Activated CD4-positive, CD25-positive, alpha-beta regulatory T cell treated with anti-CD3 and anti-CD28 coated beads, Interleukin-2, amount 50 U/mL, for 24 hours (primary cell): Measurements from ENCODE around the gene FAM149A.
A peak's percentile ranks its signal among the peaks of the same experiment; 100 is the strongest.

ENCODE experiments used
- ATAC-seq, 2 donors: fragments of 150-1000 bp; cut with Tn5 transposase; one replicate each; pipeline ENCODE4 v1.10.0; 2021; ENCODE audit warnings: mild to moderate bottlenecking in 1 of 2, moderate library complexity in 1 of 2

FAM149A gene

DNA sequence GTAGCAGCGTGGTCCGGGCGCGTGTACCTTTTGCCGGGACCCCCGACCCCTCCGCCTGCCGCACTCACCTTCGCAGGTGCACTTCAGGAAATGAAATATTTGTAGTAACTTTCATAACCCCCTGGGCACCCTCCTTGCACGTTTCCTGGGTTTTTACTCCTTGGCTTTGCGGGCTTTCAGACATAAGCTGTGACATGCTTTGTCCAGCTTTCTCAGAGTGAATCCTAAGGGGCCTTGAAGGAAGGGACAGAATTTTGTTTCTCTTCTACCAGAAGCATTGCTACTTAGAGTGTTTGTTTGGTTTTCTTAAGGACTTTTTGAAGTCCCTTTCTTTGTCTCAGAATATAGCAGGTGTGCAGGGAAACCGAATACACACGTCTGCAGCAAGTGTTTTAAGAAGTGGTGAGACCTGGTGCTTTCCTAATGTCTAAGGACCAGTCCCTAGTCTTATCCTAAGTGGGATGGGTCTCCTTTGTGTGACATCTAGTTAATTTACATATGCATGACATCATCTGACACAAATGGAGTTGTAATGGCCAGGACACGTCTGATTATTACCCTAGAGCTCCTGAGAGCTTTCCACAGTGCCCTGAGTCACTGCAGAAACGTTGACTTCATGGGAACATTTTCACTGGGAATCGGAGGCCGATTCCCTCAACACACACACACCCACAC is 1.3 kb downstream of the FAM149A start:
- no peak for ATAC-seq

DNA sequence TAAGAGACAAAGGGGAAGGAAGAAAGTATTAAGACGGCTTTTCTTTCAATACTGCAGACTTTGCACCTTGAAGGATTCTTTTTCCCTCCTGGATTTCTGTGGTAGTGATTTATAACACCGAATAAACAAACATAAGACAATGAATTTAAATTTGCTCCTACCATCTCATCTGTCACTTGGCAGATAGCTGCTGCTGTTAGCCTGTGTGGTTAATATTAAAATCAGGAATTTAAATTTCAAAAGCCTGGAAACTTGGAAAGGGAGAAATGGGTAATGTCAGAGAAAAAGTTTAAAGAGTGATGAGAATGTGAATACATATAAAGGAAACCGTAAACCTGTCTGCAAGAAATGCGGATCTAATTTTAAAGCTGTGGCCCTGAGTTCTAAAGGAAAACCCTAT is 3.4 kb downstream of the FAM149A start:
- no peak for ATAC-seq

DNA sequence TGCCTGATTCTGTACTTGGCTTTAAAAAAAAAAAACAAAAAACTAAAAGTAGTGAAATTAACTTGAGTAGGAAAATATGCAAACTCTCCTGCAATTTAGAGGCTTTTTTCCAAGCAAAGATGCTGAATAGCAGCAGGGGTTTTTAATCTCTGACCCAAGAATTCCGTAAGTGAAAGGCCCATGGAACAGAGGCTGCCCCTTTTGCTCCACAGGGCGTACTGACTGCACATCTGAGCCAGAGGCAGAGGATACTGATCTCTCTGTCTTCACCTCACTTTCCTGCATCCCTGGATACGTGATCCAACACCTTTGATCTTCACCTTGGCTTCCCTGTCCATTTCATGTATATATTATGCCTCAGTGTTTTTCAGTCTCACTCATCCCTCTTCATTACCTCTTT is 3.9 kb downstream of the FAM149A start:
- no peak for ATAC-seq

DNA sequence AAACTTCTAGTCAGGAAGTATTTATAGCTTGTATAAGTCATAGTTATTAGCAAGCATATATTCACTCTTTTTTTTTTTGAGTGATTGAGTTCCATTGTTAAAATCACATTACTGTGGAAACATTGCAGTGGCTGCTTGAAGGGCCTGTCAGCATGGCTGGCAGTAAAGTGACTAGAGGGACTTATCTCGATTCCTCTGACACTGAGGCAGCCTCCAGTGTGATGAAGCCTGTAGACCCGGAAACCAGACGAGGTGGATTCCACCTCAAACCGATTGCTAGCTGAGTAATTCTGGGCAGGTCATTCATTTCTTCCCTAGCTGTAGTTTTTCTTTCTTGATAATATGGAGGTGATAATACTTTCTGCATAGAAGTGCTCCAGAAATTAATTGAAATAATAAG is 4.7 kb downstream of the FAM149A start:
- no peak for ATAC-seq

DNA sequence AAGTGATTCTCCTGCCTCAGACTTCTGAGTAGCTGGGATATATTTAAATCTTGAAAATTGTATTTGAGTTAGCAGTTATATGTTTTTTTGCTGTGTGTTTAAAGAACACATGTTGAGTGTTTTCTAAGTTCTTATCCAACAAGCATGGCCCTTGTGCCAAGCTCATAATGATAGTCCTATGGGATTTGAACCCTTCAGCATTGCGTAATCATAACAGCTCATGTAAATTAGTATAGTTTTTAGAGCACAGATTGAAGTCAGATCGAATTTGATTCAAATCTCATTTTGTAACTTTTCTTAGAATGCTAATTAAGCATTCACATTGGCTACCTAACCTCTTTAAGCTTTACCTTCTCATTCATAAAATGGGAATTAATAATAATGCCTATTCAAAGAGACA is 12.2 kb downstream of the FAM149A start:
- ATAC-seq, result no peak

DNA sequence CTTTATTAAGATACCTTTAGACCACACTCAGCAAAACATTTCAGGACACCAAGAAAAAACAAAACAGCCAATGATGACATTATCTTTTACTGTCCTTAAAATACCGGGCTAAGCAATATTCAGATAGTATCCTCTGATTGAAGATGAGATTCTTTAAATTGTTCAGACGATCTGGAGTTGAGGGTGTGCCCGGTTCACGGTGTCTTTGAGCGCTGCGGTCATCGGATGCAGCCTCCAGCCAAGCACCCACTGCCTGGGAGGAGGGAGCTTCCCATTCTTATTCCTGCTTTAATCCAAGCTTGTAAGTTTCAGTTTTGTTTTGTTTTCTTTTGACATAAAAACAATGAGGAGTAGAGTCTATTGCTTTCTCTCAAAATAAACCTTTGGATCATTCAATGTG is 14.1 kb downstream of the FAM149A start:
- ATAC-seq, result no peak

DNA sequence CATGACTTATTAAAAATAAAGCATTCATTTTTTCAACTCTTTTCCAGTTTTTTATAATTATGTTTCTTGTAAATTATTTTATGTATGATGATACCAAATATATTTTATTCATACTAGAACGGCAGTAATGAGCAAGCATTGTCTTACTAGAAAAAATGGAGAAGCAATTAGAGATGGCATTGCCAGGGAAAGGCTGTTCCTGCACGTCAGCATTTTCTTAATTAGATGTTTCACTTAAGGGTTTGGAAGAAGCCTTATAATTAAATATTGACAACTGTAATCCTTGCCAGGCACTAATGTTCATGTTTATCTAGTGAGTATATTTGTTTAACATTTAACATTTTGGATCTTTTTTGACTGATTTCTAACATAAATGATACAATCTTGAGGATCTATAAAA is 16.6 kb downstream of the FAM149A start:
- no peak for ATAC-seq

DNA sequence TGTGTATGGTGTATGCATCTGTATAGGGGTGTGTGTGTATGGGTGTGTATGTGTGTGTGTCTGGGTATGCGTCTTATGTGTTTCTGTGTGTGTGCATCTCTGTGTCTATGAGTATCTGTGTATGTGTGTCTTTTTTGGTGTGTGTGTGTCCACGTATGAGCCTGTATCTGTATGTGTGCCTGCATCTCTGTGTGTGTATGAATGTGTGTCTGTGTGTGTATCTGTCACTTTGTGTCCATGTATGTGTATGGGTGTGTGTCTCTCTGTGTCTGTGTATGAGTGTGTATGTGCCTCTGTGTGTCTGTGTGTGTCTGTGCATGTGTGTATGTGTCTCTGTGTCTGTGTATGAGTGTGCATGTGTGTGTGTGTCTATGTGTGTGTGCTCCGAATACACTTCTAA is 24.3 kb downstream of the FAM149A start:
- no peak for ATAC-seq

DNA sequence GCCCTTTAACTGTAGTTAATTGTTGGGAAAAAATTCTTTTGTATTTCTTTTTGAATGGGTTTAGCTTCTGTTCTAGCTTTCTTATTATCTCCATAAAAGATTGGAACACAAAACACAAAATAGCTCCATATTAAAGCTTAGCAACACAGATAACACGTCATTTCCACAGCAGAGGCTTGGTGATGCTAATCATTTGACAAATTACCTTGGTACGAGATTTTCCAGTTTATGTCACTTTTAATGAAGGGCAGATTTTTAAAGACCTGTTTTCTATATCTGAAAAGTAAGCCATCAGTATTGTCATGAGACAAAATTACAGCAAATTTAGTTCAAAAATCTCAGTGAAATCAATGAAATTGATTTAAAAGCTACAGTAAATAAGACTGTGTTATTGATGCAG is 27.4 kb downstream of the FAM149A start:
- no peak for ATAC-seq

DNA sequence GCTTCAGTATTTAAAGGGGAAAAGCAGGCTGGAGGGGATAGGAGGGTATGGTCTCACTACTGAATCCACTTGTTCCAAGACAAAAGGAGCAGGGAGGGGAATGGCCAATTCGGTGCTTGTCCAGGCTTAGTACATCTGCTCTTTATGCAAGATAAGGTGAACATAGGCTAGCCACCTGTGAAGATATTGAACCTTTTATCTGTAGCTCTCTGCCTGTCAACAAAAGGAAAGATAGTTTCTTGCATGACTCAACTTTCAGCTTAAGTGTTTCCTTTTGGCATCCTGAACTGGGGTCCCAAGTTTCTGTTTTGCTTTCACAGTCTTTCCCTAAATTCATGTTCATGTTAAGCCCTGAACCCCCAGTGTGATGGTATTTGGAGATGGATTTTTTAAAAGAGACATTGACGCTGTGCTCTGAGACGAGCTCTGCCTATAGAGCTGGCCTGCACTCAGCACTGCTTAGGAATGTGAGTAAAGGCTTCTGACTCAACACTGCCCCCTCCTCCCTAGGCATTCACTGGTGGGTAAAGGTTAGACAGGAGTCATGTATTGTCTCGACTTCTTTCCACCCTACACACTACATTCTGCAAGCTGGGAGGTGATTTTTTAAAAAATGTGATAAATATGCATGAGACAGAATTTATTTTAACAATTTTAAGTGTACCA is 28.2 kb downstream of the FAM149A start:
- ATAC-seq, result no peak

DNA sequence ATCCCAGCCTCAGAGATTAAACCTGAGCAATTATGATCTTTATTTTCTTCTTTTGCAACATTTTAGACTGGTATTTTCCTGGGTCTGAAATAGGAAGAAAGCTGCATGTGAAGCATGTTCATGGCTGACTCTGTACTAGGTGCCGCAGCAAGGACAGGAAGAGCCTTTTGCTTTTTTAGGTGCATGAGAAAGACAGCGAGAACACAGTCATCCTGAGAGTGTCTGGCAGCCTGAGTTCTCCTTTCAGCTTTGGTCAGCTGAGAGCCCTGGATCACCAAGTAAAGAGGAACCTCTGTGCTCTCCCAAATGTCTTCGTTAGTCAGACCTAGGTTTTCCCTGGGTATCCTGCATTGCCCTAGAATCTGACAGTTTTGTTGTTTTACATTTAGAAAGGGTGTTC is 29.8 kb downstream of the FAM149A start:
- ATAC-seq, result peak; percentile 38 to 48

DNA sequence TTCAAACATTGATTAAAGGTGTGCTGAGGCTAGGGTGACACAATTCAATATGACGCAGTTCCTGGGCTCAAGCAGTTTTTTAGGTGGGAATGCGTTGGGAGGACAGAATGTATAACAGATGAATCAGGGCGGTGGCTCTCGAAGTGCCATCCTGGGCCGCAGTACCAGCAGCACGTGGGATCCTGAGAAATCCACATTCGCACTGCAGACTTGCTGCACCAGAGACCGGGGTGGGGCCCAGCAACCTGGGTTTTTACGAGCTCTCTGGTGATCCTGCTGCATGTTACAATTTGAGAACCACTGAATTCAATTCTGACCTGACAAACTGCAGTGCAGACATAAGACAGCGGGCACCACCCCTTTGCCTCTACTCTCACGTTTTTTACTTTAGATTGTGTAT is 30.4 kb downstream of the FAM149A start:
- no peak for ATAC-seq

DNA sequence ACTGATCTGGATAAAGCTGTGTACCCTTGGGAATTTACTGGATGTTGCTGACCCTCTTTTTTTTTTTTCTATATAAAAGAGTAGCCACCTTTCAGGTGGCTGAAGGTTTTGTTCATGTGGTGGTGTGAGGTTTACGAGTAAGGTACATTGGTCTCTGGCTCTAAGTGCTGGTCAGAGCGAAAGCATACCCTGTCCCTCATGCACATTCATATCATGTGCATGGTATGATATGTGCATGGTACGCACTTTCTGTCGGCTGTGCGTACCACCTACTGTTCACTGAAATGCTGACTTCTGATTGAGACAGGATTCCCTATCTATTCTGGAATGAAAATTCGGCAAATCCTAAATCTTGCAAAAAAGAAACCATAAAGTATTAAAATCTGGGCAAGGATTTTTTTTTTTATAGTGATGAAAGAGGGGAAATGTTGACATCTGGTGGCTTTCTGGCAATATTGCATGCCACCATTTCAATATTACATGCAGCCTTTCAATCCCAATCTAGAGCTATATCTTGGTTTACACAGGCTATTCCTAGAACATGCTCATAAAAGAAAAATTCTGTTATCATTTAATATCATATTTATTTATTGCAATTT is 32.8 kb downstream of the FAM149A start:
- ATAC-seq, result no peak

DNA sequence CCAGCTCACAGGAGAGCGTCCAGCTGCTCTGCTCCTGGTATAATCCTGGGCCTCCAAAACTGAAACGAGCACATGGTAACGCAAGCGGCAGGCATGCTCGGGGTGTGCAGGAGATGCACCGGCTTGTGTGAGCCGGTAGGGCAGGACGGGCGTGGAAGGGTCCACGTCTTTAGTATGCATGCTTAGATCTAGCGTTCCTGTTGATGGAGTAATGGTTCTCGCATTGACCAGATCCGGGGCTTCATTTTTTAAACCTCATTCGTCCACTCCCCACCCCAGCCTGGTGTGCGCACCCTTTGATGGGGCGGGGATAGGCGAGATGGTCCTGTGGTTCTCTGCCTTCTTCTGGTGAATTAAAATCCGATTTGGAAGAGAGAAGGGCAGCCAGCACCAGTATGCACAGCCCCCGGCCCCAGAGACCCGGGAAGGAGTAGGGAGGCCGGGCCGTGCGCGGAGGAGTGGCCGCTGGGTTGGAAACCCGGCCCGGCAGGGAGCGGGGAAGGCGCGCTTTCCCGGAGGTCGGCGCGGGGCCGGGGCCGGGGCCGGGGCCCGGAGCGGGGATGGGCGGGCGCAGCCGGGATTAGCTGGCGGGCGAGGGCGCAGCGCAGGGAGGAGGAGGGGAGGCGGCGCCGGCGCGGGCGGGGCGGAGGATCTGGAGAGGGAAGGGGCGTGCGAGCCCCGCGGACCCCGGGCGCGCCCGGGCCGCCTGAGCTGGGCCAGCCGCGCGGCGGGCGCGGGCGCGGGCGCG is 39.9 kb downstream of the FAM149A start:
- ATAC-seq, result peak in 1 of 2 donors; percentile 35

DNA sequence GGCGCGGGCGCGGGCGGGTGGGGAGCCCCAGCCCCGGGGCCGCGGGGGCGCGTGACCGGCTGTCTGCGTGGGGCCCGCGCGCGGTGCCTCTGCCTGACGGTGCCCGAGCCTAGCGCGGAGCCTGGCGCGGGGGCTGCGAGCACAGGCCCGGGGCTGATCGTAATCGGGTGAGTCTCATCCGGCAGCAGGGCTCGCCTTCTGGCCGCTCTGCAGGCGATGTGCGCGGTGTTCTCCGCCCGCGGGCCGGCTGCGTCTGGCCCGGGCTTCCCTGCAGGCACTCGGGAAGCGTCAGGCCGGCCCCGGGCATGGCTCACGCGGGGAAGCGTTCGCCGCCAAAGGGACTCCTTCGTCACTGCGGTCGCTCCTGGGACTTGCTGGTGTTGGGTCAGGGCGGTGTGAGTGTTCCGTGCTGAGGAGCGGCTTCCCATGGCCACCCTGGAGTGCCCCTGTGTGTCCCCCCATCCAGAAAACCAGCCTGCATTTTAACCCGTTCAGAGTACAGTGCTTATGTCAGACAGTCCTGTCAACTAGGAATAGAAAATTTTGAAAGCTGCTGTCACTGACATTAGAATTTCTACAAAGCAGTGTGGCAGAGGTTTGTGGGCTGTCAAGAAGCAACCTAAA is 40.6 kb downstream of the FAM149A start:
- peak in 1 of 2 donors; percentile 32 for ATAC-seq

DNA sequence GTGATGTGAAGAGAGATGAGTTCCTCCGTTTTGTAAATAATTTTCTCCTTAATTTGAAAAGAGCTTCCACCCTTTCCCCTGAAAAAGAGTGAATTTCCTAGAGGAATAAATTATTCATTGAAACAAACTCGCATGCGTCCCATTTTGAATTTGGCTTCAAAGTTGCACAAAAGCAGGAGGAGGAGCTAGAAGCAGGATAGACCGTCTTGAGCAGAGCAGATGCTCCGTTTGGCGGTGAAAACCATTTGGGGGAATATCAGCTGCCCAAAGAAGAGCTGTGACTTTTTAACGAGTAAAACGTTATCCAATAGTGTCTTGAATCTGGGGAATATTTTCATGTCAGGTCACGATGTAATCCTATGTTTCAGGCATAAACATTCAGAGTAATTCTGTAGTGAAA is 42.0 kb downstream of the FAM149A start:
- ATAC-seq, result no peak

DNA sequence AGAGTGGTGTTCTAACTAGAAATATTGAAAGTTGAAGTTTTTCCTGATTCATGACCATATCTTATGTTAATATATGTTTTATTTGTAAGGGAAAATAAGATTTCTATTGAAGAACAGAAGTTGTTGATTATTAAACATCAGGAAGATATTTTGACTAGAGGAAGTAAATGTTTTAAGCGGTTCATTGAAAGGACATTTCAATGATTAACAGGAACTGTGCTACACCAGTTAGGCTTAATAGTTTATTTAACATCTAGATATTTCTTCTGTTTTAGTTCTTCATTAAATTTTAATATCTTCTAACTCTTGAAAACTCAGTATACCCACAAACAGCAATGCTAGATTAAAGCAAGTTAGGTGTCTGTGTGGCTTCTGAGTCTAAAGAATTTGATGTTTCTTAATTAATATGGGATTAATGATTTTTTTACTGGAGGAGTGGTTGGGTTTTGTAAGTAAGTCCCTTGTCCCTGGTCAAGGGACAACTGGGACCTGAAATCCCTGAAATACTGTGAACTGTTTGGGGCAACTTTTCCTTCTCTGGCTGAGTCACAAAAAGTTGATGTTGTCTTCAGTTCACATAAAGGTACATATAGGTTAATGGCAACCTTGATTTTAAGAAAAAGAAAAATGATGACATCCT is 44.0 kb downstream of the FAM149A start:
- ATAC-seq, result no peak

DNA sequence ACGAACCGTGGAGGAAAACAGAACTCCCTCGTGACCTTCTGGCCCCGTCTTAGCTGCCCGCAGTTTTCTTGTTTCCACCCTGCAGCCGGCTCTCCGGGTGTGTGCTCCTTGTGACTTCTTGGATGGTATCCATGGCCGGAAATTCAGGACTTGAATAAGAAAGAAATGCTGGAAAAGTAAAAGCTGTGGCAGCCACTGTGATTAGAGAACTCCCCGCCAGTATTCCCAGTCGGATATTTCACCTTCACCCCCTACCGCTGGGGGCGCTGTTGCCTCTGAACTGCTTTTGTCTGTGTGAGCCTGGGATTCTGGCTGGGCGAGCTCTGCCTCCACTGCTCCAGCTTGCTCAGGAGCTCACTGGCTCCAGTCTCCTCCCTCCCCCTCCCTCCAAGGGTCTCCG is 45.4 kb downstream of the FAM149A start:
- ATAC-seq, result no peak

DNA sequence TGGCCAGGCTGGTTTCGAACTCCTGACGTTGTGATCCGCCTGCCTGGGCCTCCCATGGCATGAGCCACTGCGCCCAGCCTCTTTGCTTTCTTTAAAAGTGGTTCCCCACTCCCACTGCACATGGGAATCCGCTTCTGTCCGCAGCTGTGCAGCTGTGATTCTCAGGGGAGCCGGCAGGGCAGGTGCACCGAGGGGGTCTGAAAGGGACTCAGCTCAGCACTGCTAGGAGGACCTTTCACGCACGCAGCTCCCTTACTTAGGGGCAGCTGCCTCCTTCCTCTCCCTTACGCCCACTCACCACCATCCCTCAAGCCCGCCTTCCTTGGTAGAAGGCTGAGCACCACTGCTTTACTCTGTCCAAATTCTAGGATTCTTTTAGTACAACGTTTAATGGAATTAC is 46.4 kb downstream of the FAM149A start:
- no peak for ATAC-seq

DNA sequence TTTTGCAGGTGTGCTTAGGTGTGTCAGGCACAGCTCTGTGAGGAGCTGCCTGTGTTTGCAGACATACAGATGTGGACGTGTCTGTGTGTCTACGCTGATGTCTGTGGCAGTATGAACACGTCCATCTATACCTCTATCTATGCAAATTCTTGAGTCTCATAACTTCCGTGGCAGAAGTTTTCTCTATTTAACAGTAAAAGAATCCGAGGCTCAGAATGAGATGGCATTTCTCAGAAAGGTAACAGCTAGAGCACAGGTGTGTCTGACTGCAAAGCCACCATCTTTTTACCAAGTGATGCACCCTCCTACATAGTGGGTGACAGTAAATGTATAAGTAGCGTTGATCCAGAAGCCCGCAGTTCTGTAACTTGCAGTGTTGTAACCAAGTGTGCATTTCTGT is 47.0 kb downstream of the FAM149A start:
- no peak for ATAC-seq

DNA sequence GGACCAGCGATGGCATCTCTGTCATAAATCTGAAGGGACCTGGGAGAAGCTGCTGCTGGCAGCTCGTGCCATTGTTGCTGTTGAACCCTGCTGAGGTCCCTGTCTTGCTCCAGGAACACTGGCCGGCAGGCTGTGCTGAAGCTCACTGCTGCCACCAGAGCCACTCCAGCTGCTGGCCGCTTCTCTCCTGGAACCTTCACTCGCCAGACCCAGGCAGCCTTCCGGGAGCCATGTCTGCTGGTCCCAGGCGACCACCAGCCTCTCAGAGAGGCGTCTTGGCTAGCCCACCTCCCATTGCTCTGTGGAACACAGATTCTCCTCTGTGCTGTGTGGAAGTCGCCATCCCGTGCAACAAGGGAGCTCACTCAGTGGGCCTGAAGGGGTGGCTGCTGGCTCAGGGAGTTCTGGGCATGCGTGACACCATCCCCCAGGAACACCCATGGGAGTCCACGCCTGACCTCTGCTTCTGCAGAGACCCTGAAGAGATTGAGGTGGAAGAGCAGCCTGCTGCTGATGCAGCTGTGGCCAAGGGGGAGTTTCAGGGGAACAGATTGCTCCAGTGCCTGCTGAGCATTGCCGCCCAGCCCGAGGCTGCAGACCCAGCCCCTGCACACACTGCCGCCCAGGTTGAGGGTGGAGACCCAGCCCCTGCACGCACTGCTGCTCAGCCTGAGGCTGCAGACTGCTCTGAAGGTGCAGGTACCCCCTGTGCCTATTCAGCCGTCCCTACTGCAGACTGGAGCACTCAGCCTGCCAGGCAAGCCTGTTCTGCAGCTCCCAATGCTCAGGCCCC is 53.7 kb downstream of the FAM149A start:
- ATAC-seq, result no peak

DNA sequence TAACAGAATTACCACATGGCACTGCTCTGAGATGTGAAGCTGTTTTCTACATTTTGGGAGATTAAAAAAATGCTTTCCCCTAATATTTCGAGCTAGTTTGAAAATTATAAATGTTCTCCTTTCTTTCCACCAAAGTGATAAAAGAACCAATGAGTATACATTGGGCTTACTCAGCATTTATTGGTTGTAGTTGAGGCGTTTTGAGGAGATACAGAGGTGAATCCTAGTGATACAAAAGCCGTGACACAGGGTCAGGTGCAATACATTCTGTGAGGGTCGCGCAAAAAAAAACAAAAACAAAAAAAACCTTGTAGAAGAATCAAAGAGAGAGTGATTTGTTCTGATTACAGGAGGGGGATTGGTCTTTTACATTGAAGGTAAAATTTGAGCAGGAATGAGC is 54.5 kb downstream of the FAM149A start:
- ATAC-seq, result no peak
